SU-DHL-6 (cell line): ENCODE results near the gene KCNN3.

Experiments used
- H2AFZ ChIP-seq: fragments of 200-600 bp; sonication (generic); 2 replicates; pipeline ENCODE4 v1.6.1; 2014; ENCODE audit warnings: low read depth, mild to moderate bottlenecking, moderate library complexity, mixed read lengths, antibody characterized with exemption, low read length; ENCODE audit not compliant: severe bottlenecking
- H3F3A ChIP-seq: fragments of 200-600 bp; shearing (Covaris generic); 2 replicates; pipeline ENCODE4 v1.6.0; 2016; ENCODE audit warnings: antibody characterized with exemption, mild to moderate bottlenecking; ENCODE audit not compliant: insufficient read depth
- H3K27ac ChIP-seq: fragments of 200-600 bp; sonication (generic); 2 replicates; pipeline ENCODE4 v1.5.1; 2016; ENCODE audit warnings: low read depth, mild to moderate bottlenecking, low read length, moderate library complexity, mixed read lengths
- H3K27me3 ChIP-seq: fragments of 200-600 bp; sonication (generic), shearing (Covaris generic); 2 replicates; pipeline ENCODE4 v1.6.0; 2014; ENCODE audit warnings: mild to moderate bottlenecking, low read length
- H3K36me3 ChIP-seq: fragments of 200-600 bp; sonication (generic); 2 replicates; pipeline ENCODE4 v1.6.1; 2014; ENCODE audit warnings: mild to moderate bottlenecking, low read length, mixed read lengths
- H3K4me2 ChIP-seq: fragments of 300-600, 200-600 bp; shearing (Covaris generic), sonication (generic); 2 replicates; pipeline ENCODE4 v1.6.0; 2014; ENCODE audit warnings: low read length, low read depth, mild to moderate bottlenecking; ENCODE audit not compliant: poor library complexity, severe bottlenecking
- H3K4me3 ChIP-seq: fragments of 200-600 bp; sonication (generic); 2 replicates; pipeline ENCODE4 v1.5.1; 2014; ENCODE audit warnings: antibody characterized with exemption, low read length, mild to moderate bottlenecking, mixed read lengths; ENCODE audit not compliant: insufficient read depth, poor library complexity, severe bottlenecking
- H3K79me2 ChIP-seq: fragments of 200-600 bp; sonication (generic); 2 replicates; pipeline ENCODE4 v1.6.1; 2014; ENCODE audit warnings: mild to moderate bottlenecking, low read length, moderate library complexity; ENCODE audit not compliant: insufficient read depth
- H3K9ac ChIP-seq: fragments of 200-600 bp; sonication (generic); 2 replicates; pipeline ENCODE4 v1.7.0; 2014; ENCODE audit warnings: mild to moderate bottlenecking, low read length
- H3K9me2 ChIP-seq: fragments of 200-600 bp; sonication (generic); replicated peaks from 2 replicates; pipeline ENCODE4 v1.6.1; 2014; ENCODE audit warnings: low read length; ENCODE audit not compliant: insufficient read depth
- H3K9me3 ChIP-seq: fragments of 200-600 bp; sonication (generic); 2 replicates; pipeline ENCODE4 v1.6.1; 2014; ENCODE audit warnings: low read length, mixed read lengths; ENCODE audit not compliant: insufficient read depth
- H4K20me1 ChIP-seq: fragments of 200-600 bp; sonication (generic); 2 replicates; pipeline ENCODE4 v1.6.1; 2014; ENCODE audit warnings: low read depth, mild to moderate bottlenecking, antibody characterized with exemption, low read length, moderate library complexity, mixed read lengths
- EZH2phosphoT487 ChIP-seq: fragments of 200-600 bp; sonication (generic), shearing (Covaris generic); conservative IDR thresholded peaks from 2 replicates; pipeline ENCODE4 v1.6.1; 2018; ENCODE audit warnings: mild to moderate bottlenecking, antibody characterized with exemption, low read length, moderate library complexity, mixed read lengths
- TF ChIP-seq, protein P1 (sequence below): fragments of 200-600 bp; sonication (generic); IDR thresholded peaks from one replicate; pipeline ENCODE4 v1.5.1; 2017; ENCODE audit warnings: antibody characterized with exemption, mild to moderate bottlenecking, low read length, moderate library complexity; ENCODE audit not compliant: insufficient read depth, poor library complexity, severe bottlenecking

KCNN3 gene

DNA sequence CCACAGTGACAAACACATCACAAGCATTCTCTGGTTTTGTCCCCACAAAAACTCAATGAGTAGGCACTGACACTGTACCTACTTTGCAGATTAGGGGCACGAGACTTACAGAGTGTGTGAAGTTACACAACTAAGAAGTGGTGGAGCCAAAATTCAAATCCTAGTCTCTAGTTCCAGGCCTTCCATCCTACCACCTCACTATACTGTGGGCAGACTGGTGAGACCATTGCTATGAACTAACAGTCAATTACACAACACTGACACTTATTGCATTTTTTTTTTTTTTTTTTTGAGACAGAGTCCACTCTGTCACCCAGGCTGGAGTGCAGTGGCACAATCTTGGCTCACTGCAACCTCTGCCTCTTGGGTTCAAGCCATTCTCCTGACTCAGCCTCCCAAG lies 71.4 kb downstream of the KCNN3 start:
- Histone ChIP-seq H2AFZ (no peak overlapping the region), H4K20me1 (no peaks in the 10 kb centered on the region), H3K27me3 (no peaks in the 10 kb centered on the region)

DNA sequence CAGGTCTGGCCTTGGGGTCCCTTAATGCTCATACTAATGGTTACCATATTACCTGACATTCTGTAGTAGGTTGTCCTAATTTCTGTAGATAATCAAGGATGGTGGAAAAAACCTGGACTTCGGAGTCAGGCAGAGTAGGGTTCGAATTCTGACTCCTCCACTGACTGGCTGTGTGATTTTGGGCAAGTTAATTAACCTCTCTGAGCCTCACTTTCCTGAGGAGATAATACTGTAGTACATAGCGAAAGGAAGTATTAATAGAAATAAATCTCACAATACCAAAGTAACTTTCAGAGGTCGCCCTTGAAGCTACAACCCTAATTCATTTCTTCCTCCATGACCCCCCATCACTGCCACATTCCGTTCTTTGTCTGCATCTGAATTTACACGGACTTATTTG lies 72.9 kb downstream of the KCNN3 start:
- H3K27me3 ChIP-seq: no peaks in the 10 kb centered on the region
- H3K4me2 ChIP-seq: no peak overlapping the region
- H3K9me3 ChIP-seq: no peaks in the 10 kb centered on the region
- no peaks in the 10 kb centered on the region for H3K9me2 ChIP-seq
- no peak overlapping the region for H3K27ac ChIP-seq
- H2AFZ ChIP-seq: no peak overlapping the region
- no peaks in the 10 kb centered on the region for H4K20me1 ChIP-seq
- no peaks in the 10 kb centered on the region for H3K79me2 ChIP-seq
- no peak overlapping the region for H3K9ac ChIP-seq
- H3F3A ChIP-seq: no peaks in the 10 kb centered on the region
- TF ChIP-seq, protein P1, sequence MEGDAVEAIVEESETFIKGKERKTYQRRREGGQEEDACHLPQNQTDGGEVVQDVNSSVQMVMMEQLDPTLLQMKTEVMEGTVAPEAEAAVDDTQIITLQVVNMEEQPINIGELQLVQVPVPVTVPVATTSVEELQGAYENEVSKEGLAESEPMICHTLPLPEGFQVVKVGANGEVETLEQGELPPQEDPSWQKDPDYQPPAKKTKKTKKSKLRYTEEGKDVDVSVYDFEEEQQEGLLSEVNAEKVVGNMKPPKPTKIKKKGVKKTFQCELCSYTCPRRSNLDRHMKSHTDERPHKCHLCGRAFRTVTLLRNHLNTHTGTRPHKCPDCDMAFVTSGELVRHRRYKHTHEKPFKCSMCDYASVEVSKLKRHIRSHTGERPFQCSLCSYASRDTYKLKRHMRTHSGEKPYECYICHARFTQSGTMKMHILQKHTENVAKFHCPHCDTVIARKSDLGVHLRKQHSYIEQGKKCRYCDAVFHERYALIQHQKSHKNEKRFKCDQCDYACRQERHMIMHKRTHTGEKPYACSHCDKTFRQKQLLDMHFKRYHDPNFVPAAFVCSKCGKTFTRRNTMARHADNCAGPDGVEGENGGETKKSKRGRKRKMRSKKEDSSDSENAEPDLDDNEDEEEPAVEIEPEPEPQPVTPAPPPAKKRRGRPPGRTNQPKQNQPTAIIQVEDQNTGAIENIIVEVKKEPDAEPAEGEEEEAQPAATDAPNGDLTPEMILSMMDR: no peak
- H3K36me3 ChIP-seq: no peaks in the 10 kb centered on the region
- no peak overlapping the region for H3K4me3 ChIP-seq

More for the DNA sequence above, 71.4 kb downstream of the KCNN3 start:
- Histone ChIP-seq H3K9me3 (no peaks in the 10 kb centered on the region), H3K79me2 (no peaks in the 10 kb centered on the region), H3K4me2 (no peak overlapping the region), H3K9me2 (no peaks in the 10 kb centered on the region), H3K27ac (no peak overlapping the region), H3K4me3 (no peak overlapping the region), H3K36me3 (no peaks in the 10 kb centered on the region), H3F3A (no peaks in the 10 kb centered on the region), H3K9ac (no peak overlapping the region)
- TF ChIP-seq EZH2phosphoT487: no peak
- TF ChIP-seq, protein P1: no peak

DNA sequence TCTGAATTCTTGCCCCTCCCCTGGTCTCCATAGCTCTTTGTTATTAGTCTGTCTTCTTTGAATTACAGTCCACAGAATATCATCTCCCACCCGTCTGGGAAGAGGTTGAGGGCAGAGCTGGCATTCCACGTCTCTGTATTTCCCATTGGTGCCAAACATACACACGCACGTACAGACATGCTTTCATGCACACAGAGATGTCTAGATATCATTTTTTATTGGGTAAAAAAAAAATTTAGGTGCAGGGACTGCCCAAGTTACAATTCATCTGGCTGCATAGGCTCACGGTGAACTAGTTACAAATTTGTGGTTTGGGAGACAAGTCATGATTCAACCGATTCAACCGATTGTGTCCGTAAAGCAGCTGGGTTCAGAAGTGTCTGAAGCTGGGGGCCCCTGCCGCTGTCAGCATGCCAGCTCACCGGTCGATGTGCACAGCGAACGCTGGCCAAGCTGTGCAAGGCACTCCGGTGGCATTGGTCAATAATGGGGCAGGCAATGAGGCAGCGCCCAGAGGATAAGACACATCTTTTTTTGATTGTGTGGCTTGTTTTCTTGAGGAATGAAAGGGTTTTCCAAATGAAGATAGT lies 73.7 kb downstream of the KCNN3 start:
- H3K9ac ChIP-seq: no peak overlapping the region
- no peak for TF ChIP-seq EZH2phosphoT487
- TF ChIP-seq, protein P1: no peak
- no peak overlapping the region for H3K27ac ChIP-seq
- H3K79me2 ChIP-seq: no peaks in the 10 kb centered on the region
- no peak overlapping the region for H2AFZ ChIP-seq
- H4K20me1 ChIP-seq: no peaks in the 10 kb centered on the region
- no peaks in the 10 kb centered on the region for H3K9me2 ChIP-seq
- H3K9me3 ChIP-seq: no peaks in the 10 kb centered on the region
- H3K36me3 ChIP-seq: no peaks in the 10 kb centered on the region
- no peak overlapping the region for H3K4me2 ChIP-seq
- H3F3A ChIP-seq: no peaks in the 10 kb centered on the region
- no peaks in the 10 kb centered on the region for H3K27me3 ChIP-seq
- H3K4me3 ChIP-seq: no peak overlapping the region
